ENCODE results near the gene CDC42BPG. TPM values are rescaled to one million over a fixed set of nuclear protein-coding genes. Genes with fewer than 3 reads are reported as not detected.

CDC42BPG gene
- total RNA-seq, 1 donor: under 0.01 TPM

GRCh38 chr11:64874308-64875240, 30.1 kb upstream of the CDC42BPG start:
- no peak for TF ChIP-seq CTCF (IDR thresholded peaks at IDR 0.05; ENCODE audit: insufficient read depth, low read depth, low read length)
- H3K4me3 ChIP-seq (ENCODE audit: low read depth, low read length): peak overlapping the region; percentile 28
- no peak for DNase-seq (ENCODE audit: low read depth)

GRCh38 chr11:64872790-64873488, 28.5 kb upstream of the CDC42BPG start:
- H3K4me3 ChIP-seq (ENCODE audit: low read depth, low read length): no peak overlapping the region
- DNase-seq (ENCODE audit: low read depth): no peak
- TF ChIP-seq CTCF (IDR thresholded peaks at IDR 0.05; ENCODE audit: insufficient read depth, low read depth, low read length): no peak

- no peak overlapping the region for H3K4me3 ChIP-seq (ENCODE audit: low read depth, low read length)
- no peak for DNase-seq (ENCODE audit: low read depth)
- no peak for TF ChIP-seq CTCF (IDR thresholded peaks at IDR 0.05; ENCODE audit: insufficient read depth, low read depth, low read length)
These were observed 27.0 kb upstream of the CDC42BPG start for GRCh38 chr11:64871492-64871891.

- no peak for TF ChIP-seq CTCF (IDR thresholded peaks at IDR 0.05; ENCODE audit: insufficient read depth, low read depth, low read length)
- no peak for DNase-seq (ENCODE audit: low read depth)
- H3K4me3 ChIP-seq (ENCODE audit: low read depth, low read length): no peak overlapping the region
These were observed 26.5 kb upstream of the CDC42BPG start for GRCh38 chr11:64870893-64871466.

- no peak for TF ChIP-seq CTCF (IDR thresholded peaks at IDR 0.05; ENCODE audit: insufficient read depth, low read depth, low read length)
- peak; percentile 71 for DNase-seq (ENCODE audit: low read depth)
- H3K4me3 ChIP-seq (ENCODE audit: low read depth, low read length): no peak overlapping the region
These were observed 25.9 kb upstream of the CDC42BPG start for GRCh38 chr11:64870176-64870892.

- H3K4me3 ChIP-seq (ENCODE audit: low read depth, low read length): no peak overlapping the region
- no peak for DNase-seq (ENCODE audit: low read depth)
- peak; percentile 43 for TF ChIP-seq CTCF (IDR thresholded peaks at IDR 0.05; ENCODE audit: insufficient read depth, low read depth, low read length)
These were observed 25.2 kb upstream of the CDC42BPG start for GRCh38 chr11:64869571-64870175.
